Activated CD8-positive, alpha-beta memory T cell treated with anti-CD3 and anti-CD28 coated beads, Interleukin-2, amount 10 ng/mL, durations not matched to agents 7 days and 5 days (primary cell): Measurements from ENCODE around the gene BLID. TPM values are rescaled to one million over a fixed set of nuclear protein-coding genes. Genes with fewer than 3 reads are reported as not detected.

Source experiments
- ATAC-seq: fragments of 150-1000 bp; cut with Tn5 transposase; one replicate; pipeline ENCODE4 v1.10.0; 2021; ENCODE audit warnings: moderate library complexity
- CTCF ChIA-PET: fragments of 350-600 bp; sonication (Branson Sonifier 250); formaldehyde crosslinking; loops from one replicate; lab custom pipeline; 2021; ENCODE audit warnings: antibody characterized with exemption; lab: Charles Lee
- DNase-seq: peaks from one replicate; pipeline ENCODE4 v3.0.0-alpha.2; 2020
- H3K27ac Mint-ChIP-seq: one replicate; pipeline ENCODE4 v1.8.0; 2021; ENCODE audit warnings: mild to moderate bottlenecking, mixed read lengths
- H3K27me3 Mint-ChIP-seq: one replicate; pipeline ENCODE4 v1.8.0; 2021; ENCODE audit warnings: mixed read lengths
- H3K36me3 Mint-ChIP-seq: one replicate; pipeline ENCODE4 v1.8.0; 2021; ENCODE audit warnings: mild to moderate bottlenecking, mixed read lengths
- H3K4me1 Mint-ChIP-seq: one replicate; pipeline ENCODE4 v1.8.0; 2021; ENCODE audit warnings: mixed read lengths
- H3K4me3 Mint-ChIP-seq: one replicate; pipeline ENCODE4 v1.8.0; 2021; ENCODE audit warnings: mild to moderate bottlenecking, moderate library complexity, mixed read lengths
- H3K9me3 Mint-ChIP-seq: one replicate; pipeline ENCODE4 v1.8.0; 2022; ENCODE audit warnings: low read depth, mixed read lengths
- total RNA-seq, 2 experiments: library from RNA; stranded (reverse); gene quantifications; one replicate each; pipeline ENCODE4 v1.2.3, GENCODE V29; 2021

The BLID gene
- total RNA-seq, 2 experiments from 2014 or later = not detected

DNA sequence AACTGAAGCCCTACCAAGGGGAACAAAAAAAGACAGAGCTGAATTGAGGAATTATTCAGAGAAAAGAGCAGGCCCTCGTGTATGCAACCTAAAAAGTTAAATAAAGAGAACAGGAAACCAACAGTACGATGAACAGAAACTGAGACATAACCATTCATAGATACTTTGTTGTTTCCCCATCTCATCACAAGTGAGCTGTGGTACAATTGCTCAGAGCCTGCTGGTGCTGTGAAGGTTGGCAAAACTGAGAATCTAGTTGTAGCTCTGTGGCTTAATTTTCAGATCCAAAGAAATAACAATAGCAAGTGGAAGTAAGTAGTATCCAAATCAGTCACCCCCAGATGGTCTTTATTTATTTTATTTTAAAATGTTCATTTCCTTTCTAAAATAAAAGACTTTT is 37.7 kb upstream of the BLID start:
- DNase-seq = no peak
- ATAC-seq = no peak
- H3K36me3 Mint-ChIP-seq = no peaks in the 10 kb centered on the region
- H3K9me3 Mint-ChIP-seq = no peaks in the 10 kb centered on the region
- H3K4me3 Mint-ChIP-seq = no peak overlapping the region
- no peak overlapping the region for H3K27ac Mint-ChIP-seq
- H3K4me1 Mint-ChIP-seq = peaks cover 5% of the 10 kb centered on the region
- CTCF ChIA-PET = no interaction called here
- no peaks in the 10 kb centered on the region for H3K27me3 Mint-ChIP-seq

DNA sequence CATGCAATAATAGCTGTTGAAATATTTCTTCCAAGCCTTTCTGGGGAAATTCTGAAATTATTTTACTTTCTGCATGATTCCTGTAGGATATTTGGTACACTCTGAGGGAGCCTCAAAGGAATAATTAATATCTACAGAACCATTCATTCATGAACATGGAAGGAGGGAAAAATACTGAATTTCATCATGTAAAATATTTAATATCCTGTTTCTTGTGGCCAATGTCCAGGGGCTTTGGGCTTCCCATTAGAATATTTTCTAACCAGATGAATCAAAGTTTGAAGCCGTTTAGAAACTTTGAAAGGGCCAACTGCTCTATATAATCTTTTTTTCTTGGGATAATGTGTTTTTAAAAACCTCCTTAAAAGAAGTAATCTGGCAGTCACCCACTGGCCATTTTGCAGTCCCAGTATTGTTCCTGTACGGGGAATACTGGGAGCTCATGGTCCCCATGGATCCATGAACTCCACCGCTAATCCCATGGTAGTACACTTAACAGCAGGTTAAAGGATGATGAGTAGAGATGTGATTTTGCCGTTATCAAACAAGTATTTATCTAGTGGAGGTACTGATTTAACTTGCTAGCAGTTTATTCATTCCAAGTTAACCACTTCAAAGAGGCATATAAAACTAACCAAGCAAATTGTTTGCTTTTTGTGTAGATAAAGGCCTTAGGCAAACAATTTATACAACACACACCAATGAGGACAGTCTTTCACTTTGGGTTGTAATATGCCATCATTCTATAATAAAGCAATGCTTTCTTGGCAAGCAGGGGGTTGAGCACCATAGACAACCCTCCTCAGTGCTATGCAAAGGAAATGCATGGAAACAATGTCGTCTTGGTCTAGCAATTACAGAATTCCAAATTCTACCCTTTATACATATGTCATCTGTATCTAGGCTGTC is 34.5 kb upstream of the BLID start:
- no peak for ATAC-seq
- no peak overlapping the region for H3K4me3 Mint-ChIP-seq
- no peak for DNase-seq
- no peaks in the 10 kb centered on the region for H3K36me3 Mint-ChIP-seq
- no peaks in the 10 kb centered on the region for H3K4me1 Mint-ChIP-seq
- CTCF ChIA-PET = no interaction called here
- H3K27me3 Mint-ChIP-seq = no peaks in the 10 kb centered on the region
- H3K27ac Mint-ChIP-seq = no peak overlapping the region
- no peaks in the 10 kb centered on the region for H3K9me3 Mint-ChIP-seq

DNA sequence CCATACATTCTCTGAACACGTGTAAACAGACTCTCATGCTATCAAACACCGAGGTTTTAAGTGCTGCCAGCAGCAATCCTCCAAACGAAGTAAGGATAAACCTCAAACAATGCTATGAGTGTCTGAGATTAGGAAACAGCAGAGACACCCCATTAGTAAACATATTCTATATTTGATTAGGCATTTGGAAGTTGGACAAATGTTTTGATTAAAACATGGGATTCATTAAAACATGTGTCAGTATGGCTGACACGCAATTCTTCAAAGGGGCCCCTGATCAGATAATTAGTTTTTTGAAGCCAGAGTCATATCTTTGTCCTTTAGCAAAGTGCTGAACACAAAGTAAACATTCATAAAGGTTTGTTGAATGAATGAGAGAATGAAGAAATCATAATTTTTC is 33.2 kb upstream of the BLID start:
- H3K36me3 Mint-ChIP-seq = no peaks in the 10 kb centered on the region
- no peak for ATAC-seq
- H3K4me1 Mint-ChIP-seq = no peaks in the 10 kb centered on the region

GRCh38 chr11:122146475-122146874 is 30.5 kb upstream of the BLID start:
- no peaks in the 10 kb centered on the region for H3K27me3 Mint-ChIP-seq

More for the DNA sequence above, 33.2 kb upstream of the BLID start:
- no peak for DNase-seq
- H3K27me3 Mint-ChIP-seq = no peaks in the 10 kb centered on the region
- H3K9me3 Mint-ChIP-seq = no peaks in the 10 kb centered on the region
- H3K4me3 Mint-ChIP-seq = no peak overlapping the region
- H3K27ac Mint-ChIP-seq = no peak overlapping the region
- CTCF ChIA-PET = no interaction called here

DNA sequence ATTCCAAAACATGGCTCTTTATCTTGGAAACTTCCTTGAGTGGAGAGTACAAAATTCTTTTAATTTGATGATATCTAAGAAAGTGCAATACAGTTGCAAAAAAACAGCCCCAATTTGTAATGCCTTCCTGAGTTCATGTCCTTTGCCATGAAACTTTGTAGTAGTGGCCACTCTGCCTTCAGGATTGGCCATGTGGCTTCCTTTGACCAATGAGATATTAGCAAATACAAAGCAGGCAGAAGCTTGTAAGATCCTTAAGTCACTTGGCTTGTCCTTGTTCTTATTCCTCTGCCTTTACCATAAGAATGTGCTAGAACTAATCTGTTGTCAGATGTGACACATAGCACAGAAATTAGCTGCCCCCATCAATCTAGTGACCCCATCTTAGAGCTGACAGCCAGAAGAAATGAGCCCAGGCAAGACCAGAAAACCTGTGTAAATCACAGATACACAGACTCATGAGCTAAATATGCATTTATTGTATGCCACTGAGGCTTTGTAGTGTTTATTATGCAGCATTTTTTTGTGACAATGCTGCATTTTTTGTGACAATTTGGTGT is 29.8 kb upstream of the BLID start:
- no peak for DNase-seq
- CTCF ChIA-PET = no interaction called here
- Mint-ChIP-seq H3K9me3 (no peaks in the 10 kb centered on the region), H3K36me3 (no peaks in the 10 kb centered on the region), H3K4me1 (no peaks in the 10 kb centered on the region), H3K27me3 (no peaks in the 10 kb centered on the region), H3K27ac (no peak overlapping the region), H3K4me3 (no peak overlapping the region)
- no peak for ATAC-seq

More at GRCh38 chr11:122146475-122146874, 30.5 kb upstream of the BLID start:
- no peaks in the 10 kb centered on the region for H3K9me3 Mint-ChIP-seq
- no peaks in the 10 kb centered on the region for H3K4me1 Mint-ChIP-seq
- ATAC-seq = no peak
- no peak overlapping the region for H3K4me3 Mint-ChIP-seq
- no peak for DNase-seq
- H3K36me3 Mint-ChIP-seq = no peaks in the 10 kb centered on the region
- H3K27ac Mint-ChIP-seq = no peak overlapping the region
- CTCF ChIA-PET = no interaction called here

- Mint-ChIP-seq H3K4me3 (no peak overlapping the region), H3K9me3 (no peaks in the 10 kb centered on the region), H3K4me1 (no peaks in the 10 kb centered on the region), H3K27me3 (no peaks in the 10 kb centered on the region), H3K36me3 (no peaks in the 10 kb centered on the region), H3K27ac (no peak overlapping the region)
- no peak for ATAC-seq
- CTCF ChIA-PET = no interaction called here
- DNase-seq = no peak
These were observed 28.7 kb upstream of the BLID start for GRCh38 chr11:122144752-122145151.

GRCh38 chr11:122141725-122142124 is 25.7 kb upstream of the BLID start:
- Mint-ChIP-seq H3K27ac (no peak overlapping the region), H3K9me3 (no peaks in the 10 kb centered on the region), H3K4me3 (no peak overlapping the region), H3K36me3 (no peaks in the 10 kb centered on the region), H3K27me3 (no peaks in the 10 kb centered on the region), H3K4me1 (no peaks in the 10 kb centered on the region)
- CTCF ChIA-PET = no interaction called here
- DNase-seq (no peak), ATAC-seq (no peak)

GRCh38 chr11:122140500-122140899 is 24.5 kb upstream of the BLID start:
- no peaks in the 10 kb centered on the region for H3K9me3 Mint-ChIP-seq
- H3K27ac Mint-ChIP-seq = no peak overlapping the region
- H3K4me3 Mint-ChIP-seq = no peak overlapping the region
- no peaks in the 10 kb centered on the region for H3K4me1 Mint-ChIP-seq
- CTCF ChIA-PET = no interaction called here
- ATAC-seq (no peak), DNase-seq (no peak)
- H3K27me3 Mint-ChIP-seq = no peaks in the 10 kb centered on the region
- H3K36me3 Mint-ChIP-seq = no peaks in the 10 kb centered on the region

GRCh38 chr11:122139595-122139866 is 23.5 kb upstream of the BLID start:
- no peak for DNase-seq
- Mint-ChIP-seq H3K4me3 (no peak overlapping the region), H3K4me1 (no peaks in the 10 kb centered on the region), H3K27ac (no peak overlapping the region), H3K9me3 (no peaks in the 10 kb centered on the region), H3K27me3 (no peaks in the 10 kb centered on the region), H3K36me3 (no peaks in the 10 kb centered on the region)
- CTCF ChIA-PET = no interaction called here
- no peak for ATAC-seq

- ATAC-seq = no peak
- Mint-ChIP-seq H3K9me3 (no peaks in the 10 kb centered on the region), H3K27ac (no peak overlapping the region), H3K27me3 (no peaks in the 10 kb centered on the region), H3K4me1 (no peaks in the 10 kb centered on the region), H3K4me3 (no peak overlapping the region), H3K36me3 (no peaks in the 10 kb centered on the region)
- CTCF ChIA-PET = no interaction called here
- no peak for DNase-seq
These were observed 23.0 kb upstream of the BLID start for GRCh38 chr11:122138744-122139594.

DNA sequence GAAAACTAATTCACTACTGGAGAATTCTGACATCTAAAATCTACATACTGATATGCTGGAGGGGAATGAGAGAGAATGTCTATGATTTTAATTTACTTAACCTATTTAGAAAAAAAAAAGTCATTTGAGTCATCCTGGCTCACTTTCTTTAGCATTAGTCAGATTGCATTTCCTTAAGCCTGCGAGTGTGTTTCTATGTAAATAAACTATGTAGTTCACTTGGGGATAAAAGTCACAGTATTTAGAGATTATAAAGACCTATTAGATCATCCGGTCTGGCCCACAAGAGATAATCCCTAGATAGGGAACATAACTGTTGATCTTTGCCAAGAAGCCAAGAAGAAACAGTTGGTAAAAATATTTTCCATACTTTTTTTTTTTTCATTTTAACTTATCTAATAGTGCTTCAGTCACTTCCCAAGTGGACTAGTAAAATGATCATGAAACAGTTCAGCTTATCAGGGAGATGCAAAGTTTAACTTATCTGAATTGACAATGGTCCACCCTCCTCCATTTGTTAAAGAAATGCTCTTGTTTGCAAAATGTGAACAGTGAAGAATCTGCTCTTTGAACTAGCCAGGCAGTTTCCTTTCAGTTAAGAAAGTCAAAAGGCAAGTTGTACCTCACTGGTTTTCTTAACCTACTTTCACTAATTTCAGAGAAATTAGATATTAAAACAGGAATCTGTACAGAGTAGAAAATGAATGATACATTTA is 21.2 kb upstream of the BLID start:
- DNase-seq (no peak), ATAC-seq (no peak)
- no peak overlapping the region for H3K4me3 Mint-ChIP-seq
- CTCF ChIA-PET = no interaction called here
- H3K27me3 Mint-ChIP-seq = no peaks in the 10 kb centered on the region
- H3K27ac Mint-ChIP-seq = no peak overlapping the region
- H3K36me3 Mint-ChIP-seq = no peaks in the 10 kb centered on the region
- H3K9me3 Mint-ChIP-seq = no peaks in the 10 kb centered on the region
- no peaks in the 10 kb centered on the region for H3K4me1 Mint-ChIP-seq

DNA sequence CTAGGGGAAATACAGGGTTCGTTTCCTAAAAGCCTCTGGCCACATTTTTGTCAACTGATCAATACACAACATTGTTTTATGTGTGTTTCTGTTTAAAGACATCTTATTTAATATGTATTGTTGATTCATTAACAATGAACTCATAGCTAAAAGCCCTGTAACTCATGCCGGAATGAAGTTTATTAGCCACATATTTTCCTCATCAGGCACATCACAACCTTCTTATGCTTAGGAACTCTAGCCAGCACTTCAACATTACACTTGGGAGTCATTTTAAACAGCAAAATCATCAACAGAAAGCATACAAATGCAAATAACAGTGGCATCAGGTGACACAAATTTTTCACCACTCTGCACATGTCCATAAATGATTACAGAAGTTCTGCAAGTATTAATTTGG is 15.1 kb upstream of the BLID start:
- H3K4me1 Mint-ChIP-seq = no peaks in the 10 kb centered on the region
- H3K27ac Mint-ChIP-seq = no peak overlapping the region
- no peaks in the 10 kb centered on the region for H3K27me3 Mint-ChIP-seq
- DNase-seq (no peak), ATAC-seq (no peak)
- no peak overlapping the region for H3K4me3 Mint-ChIP-seq
- CTCF ChIA-PET = no interaction called here
- H3K36me3 Mint-ChIP-seq = no peaks in the 10 kb centered on the region
- no peaks in the 10 kb centered on the region for H3K9me3 Mint-ChIP-seq

GRCh38 chr11:122128146-122128545 is 12.1 kb upstream of the BLID start:
- no peaks in the 10 kb centered on the region for H3K4me1 Mint-ChIP-seq
- H3K4me3 Mint-ChIP-seq = no peak overlapping the region
- ATAC-seq (no peak), DNase-seq (no peak)
- CTCF ChIA-PET = no interaction called here
- no peaks in the 10 kb centered on the region for H3K36me3 Mint-ChIP-seq
- H3K27me3 Mint-ChIP-seq = no peaks in the 10 kb centered on the region
- H3K9me3 Mint-ChIP-seq = no peaks in the 10 kb centered on the region
- no peak overlapping the region for H3K27ac Mint-ChIP-seq
